HepG2 (cell line): ENCODE results near the gene SKA2. TPM values are rescaled to one million over a fixed set of nuclear protein-coding genes. Genes with fewer than 3 reads are reported as not detected.
A peak's percentile ranks its signal among the peaks of the same experiment; 100 is the strongest.

Experiments used
- ATF5 ChIP-seq: sonication (generic); formaldehyde crosslinking; IDR thresholded peaks from 2 replicates; pipeline ENCODE4 v1.4.0; 2020; ENCODE audit warnings: mild to moderate bottlenecking, low read depth, missing genetic modification reagents
- HNRNPL ChIP-seq: fragments of 200-400 bp; formaldehyde crosslinking; IDR thresholded peaks from 2 replicates; pipeline ENCODE4 v1.6.1; 2017; ENCODE audit warnings: mild to moderate bottlenecking, low read depth, low read length
- JUND ChIP-seq: sonication (generic); formaldehyde crosslinking; IDR thresholded peaks from 2 replicates; pipeline ENCODE4 v1.8.0; 2022; ENCODE audit warnings: mild to moderate bottlenecking, missing genetic modification reagents
- MEIS1 ChIP-seq: sonication (generic); formaldehyde crosslinking; IDR thresholded peaks from 2 replicates; pipeline ENCODE4 v1.9.0; 2021; ENCODE audit warnings: mild to moderate bottlenecking, missing genetic modification reagents, moderate library complexity, borderline replicate concordance
- MLXIP ChIP-seq: sonication (generic); formaldehyde crosslinking; IDR thresholded peaks from 2 replicates; pipeline ENCODE4 v1.9.0; 2021; ENCODE audit warnings: missing genetic modification reagents, borderline replicate concordance
- NCOA2 ChIP-seq: sonication (generic); formaldehyde crosslinking; IDR thresholded peaks from 2 replicates; pipeline ENCODE4 v1.8.0; 2022; ENCODE audit warnings: inconsistent platforms
- PAWR ChIP-seq: sonication (generic); formaldehyde crosslinking; IDR thresholded peaks from 2 replicates; pipeline ENCODE4 v1.4.0; 2020; ENCODE audit warnings: missing genetic modification reagents, mild to moderate bottlenecking, borderline replicate concordance
- PLRG1 ChIP-seq: fragments of 450-650 bp; conservative IDR thresholded peaks from 2 replicates; pipeline ENCODE4 v1.6.1; 2016
- RFX3 ChIP-seq: IDR thresholded peaks from 2 replicates; pipeline ENCODE4 v1.6.1; 2016; ENCODE audit warnings: missing biosample characterization, missing genetic modification reagents
- THAP11 ChIP-seq: IDR thresholded peaks from 2 replicates; pipeline ENCODE4 v1.6.1; 2016; ENCODE audit warnings: missing biosample characterization, missing genetic modification reagents
- ZBTB8A ChIP-seq: sonication (generic); formaldehyde crosslinking; IDR thresholded peaks from 2 replicates; pipeline ENCODE4 v1.4.0; 2020; ENCODE audit warnings: mild to moderate bottlenecking, low read depth, missing genetic modification reagents, borderline replicate concordance
- ZNF138 ChIP-seq: sonication (generic); formaldehyde crosslinking; IDR thresholded peaks from 2 replicates; pipeline ENCODE4 v1.5.0; 2020; ENCODE audit warnings: mild to moderate bottlenecking, low read depth, missing genetic modification reagents
- ZNF362 ChIP-seq: sonication (generic); formaldehyde crosslinking; IDR thresholded peaks from 2 replicates; pipeline ENCODE4 v1.4.0; 2020; ENCODE audit warnings: missing genetic modification reagents, mild to moderate bottlenecking, borderline replicate concordance
- ZNF510 ChIP-seq: sonication (generic); formaldehyde crosslinking; IDR thresholded peaks from 2 replicates; pipeline ENCODE4 v1.4.0; 2020; ENCODE audit warnings: low read depth, mild to moderate bottlenecking, missing genetic modification reagents
- ZNF609 ChIP-seq: sonication (generic); formaldehyde crosslinking; IDR thresholded peaks from 2 replicates; pipeline ENCODE4 v1.4.0; 2020; ENCODE audit warnings: mild to moderate bottlenecking, missing genetic modification reagents, borderline replicate concordance
- ZNF720 ChIP-seq: sonication (generic); formaldehyde crosslinking; IDR thresholded peaks from 2 replicates; pipeline ENCODE4 v1.4.0; 2020; ENCODE audit warnings: missing genetic modification reagents
- ZNF792 ChIP-seq: IDR thresholded peaks from 2 replicates; pipeline ENCODE4 v1.6.1; 2016
- polyA plus RNA-seq, 8 experiments: library from polyadenylated mRNA; depleted of rRNA in 3 of 8; stranded (reverse) in 7 of 8; unstranded in 1 of 8; fragments of >200 nt; fragmentation: Illumina TruSeq in 4 of 8; extraction: Trizol in 4 of 8; gene quantifications; 2 replicates each; pipeline versions ENCODE4 v1.2.1 to v1.2.3, GENCODE V29; 2011 to 2016; ENCODE audit warnings: low read depth in 4 of 8, missing spikeins in 1 of 8, mixed read lengths in 1 of 8; ENCODE audit not compliant: insufficient read depth in 1 of 8
- total RNA-seq, 5 experiments: library from RNA; depleted of rRNA; stranded (reverse); fragments of >200 nt; fragmentation: Illumina TruSeq; extraction: Trizol; gene quantifications; 2 replicates each; pipeline ENCODE4 v1.2.3, GENCODE V29; 2016; ENCODE audit warnings: low read depth in 1 of 5
- TF ChIP-seq, protein P1 (sequence below): sonication (generic); formaldehyde crosslinking; IDR thresholded peaks from 2 replicates; pipeline ENCODE4 v1.4.0; 2020; ENCODE audit warnings: mild to moderate bottlenecking, low read depth, missing genetic modification reagents

Gene SKA2
- total and polyA plus RNA-seq, 2 of the 13 experiments (the other 11 are each of a cell fraction or from before 2014, with no cell fraction given) = 18.6 to 91.8 TPM

DNA sequence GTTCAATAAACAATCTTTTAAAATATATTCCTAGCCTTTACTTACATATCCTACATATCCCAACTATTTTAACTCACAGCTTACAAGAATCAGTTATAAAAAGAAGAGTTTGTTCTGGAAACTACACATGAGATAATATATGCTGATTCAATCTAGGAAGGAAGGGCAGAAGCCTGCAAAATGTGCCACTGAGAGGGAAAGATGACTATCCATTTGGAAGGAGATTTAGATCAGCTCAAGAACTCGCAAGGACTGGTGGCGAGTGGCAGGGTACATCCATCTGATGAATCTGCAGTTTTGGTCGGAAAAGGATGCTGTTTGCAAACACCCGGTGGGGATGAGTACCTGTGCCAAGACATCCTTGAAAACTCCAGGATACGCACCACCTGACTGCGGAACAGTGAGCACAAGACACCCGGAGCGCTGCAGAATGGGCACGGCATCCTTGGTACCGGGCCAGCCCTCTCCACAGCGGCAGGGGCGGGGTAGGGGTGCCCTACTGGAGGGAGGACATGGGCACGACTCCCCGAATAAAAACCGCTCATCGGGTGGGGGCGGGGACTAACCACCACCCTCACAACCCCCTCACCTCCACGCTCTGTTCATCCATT lies 49.0 kb downstream of the SKA2 start (continued):
- TF ChIP-seq ZNF609 (CRISPR knock-in tag) (peak; percentile 74), ZNF792 (no peak), THAP11 (CRISPR knock-in tag) (no peak), NCOA2 (CRISPR knock-in tag) (no peak), JUND (CRISPR knock-in tag) (no peak), ATF5 (CRISPR knock-in tag) (0 out of 2 replicates have a peak, but pooled peaks have one; percentile 87), PAWR (CRISPR knock-in tag) (no peak), MEIS1 (CRISPR knock-in tag) (no peak), MLXIP (no peak), ZNF720 (CRISPR knock-in tag) (no peak), PLRG1 (no peak), ZNF510 (CRISPR knock-in tag) (peak; percentile 27; the same call in 1 of the 2 replicates), RFX3 (CRISPR knock-in tag) (no peak), HNRNPL (peak; percentile 80), ZBTB8A (peak; percentile 20; the same call in 1 of the 2 replicates), ZNF138 (CRISPR knock-in tag) (no peak), ZNF362 (CRISPR knock-in tag) (peak; percentile 51; the same call in 1 of the 2 replicates)
- TF ChIP-seq, protein P1, sequence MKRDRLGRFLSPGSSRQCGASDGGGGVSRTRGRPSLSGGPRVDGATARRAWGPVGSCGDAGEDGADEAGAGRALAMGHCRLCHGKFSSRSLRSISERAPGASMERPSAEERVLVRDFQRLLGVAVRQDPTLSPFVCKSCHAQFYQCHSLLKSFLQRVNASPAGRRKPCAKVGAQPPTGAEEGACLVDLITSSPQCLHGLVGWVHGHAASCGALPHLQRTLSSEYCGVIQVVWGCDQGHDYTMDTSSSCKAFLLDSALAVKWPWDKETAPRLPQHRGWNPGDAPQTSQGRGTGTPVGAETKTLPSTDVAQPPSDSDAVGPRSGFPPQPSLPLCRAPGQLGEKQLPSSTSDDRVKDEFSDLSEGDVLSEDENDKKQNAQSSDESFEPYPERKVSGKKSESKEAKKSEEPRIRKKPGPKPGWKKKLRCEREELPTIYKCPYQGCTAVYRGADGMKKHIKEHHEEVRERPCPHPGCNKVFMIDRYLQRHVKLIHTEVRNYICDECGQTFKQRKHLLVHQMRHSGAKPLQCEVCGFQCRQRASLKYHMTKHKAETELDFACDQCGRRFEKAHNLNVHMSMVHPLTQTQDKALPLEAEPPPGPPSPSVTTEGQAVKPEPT (CRISPR knock-in tag) = peak; percentile 64; the same call in 1 of the 2 replicates
